ENCODE results near the gene FAXDC2. TPM values are rescaled to one million over a fixed set of nuclear protein-coding genes. Genes with fewer than 3 reads are reported as not detected.

The FAXDC2 gene
- total RNA-seq, 2 donors from 2014 or later, result 8.0 to 10.9 TPM

GRCh38 chr5:154830596-154830995, 19.8 kb downstream of the FAXDC2 start:
- no peaks in the 10 kb centered on the region for H3K36me3 ChIP-seq (replicated peaks in 1 of 2; ENCODE audit: insufficient read depth in 1 of 2, low read depth in 2 of 2)
- no peak overlapping the region for H3K27ac ChIP-seq
- WGBS, 2 donors, result 82 to 90% methylated on average over 4 of the region's 4 CpGs
- DNase-seq (no peak), ATAC-seq (no peak)
- H3K4me1 ChIP-seq, result peaks cover 12% of the 10 kb centered on the region
- TF ChIP-seq CTCF (IDR thresholded peaks at IDR 0.05) (no peak), POLR2A (IDR thresholded peaks at IDR 0.05) (no peak)
- no peaks in the 10 kb centered on the region for H3K27me3 ChIP-seq
- intact Hi-C loops (cut with DNase I), result no loop called here
- no peak overlapping the region for H3K4me3 ChIP-seq
- H3K9me3 ChIP-seq, result no peaks in the 10 kb centered on the region

DNA sequence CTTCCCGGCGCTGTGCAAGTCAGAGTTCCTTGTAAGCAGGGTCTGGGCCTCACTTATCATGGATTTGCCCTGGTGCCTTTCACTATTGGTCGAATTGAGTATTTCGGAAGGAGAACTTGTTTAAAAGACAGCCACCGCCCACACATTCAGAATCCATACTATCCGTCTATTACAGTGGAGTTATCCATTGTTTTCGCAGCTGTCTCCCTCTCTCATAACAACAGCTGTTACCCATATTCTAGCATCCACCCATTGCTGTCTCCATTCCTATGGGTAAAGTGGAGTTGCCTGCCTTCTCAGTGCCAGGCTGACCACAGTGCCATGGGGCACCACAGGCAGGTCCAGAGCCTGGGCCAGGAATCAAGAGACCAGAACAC, 20.2 kb downstream of the FAXDC2 start:
- Histone ChIP-seq H3K27me3 (no peaks in the 10 kb centered on the region), H3K4me1 (peaks cover 8% of the 10 kb centered on the region), H3K27ac (no peak overlapping the region), H3K4me3 (no peak overlapping the region), H3K9me3 (no peaks in the 10 kb centered on the region), H3K36me3 (replicated peaks in 1 of 2; ENCODE audit: insufficient read depth in 1 of 2, low read depth in 2 of 2) (no peaks in the 10 kb centered on the region)
- DNase-seq (no peak), ATAC-seq (no peak)
- WGBS, 2 donors, result 89 to 92% methylated on average over 7 of the region's 7 CpGs
- intact Hi-C loops (cut with DNase I), result no loop called here
- TF ChIP-seq CTCF (IDR thresholded peaks at IDR 0.05) (no peak), POLR2A (IDR thresholded peaks at IDR 0.05) (no peak)

- no peaks in the 10 kb centered on the region for H3K27me3 ChIP-seq
- no peaks in the 10 kb centered on the region for H3K9me3 ChIP-seq
- H3K4me3 ChIP-seq, result no peak overlapping the region
- WGBS, 2 donors, result 85 to 90% methylated on average over 4 of the region's 4 CpGs
- H3K27ac ChIP-seq, result no peak overlapping the region
- no peak for DNase-seq
- no peak for ATAC-seq
- H3K4me1 ChIP-seq, result peaks cover 3% of the 10 kb centered on the region
- intact Hi-C loops (cut with DNase I), result no loop called here
- no peak for TF ChIP-seq POLR2A (IDR thresholded peaks at IDR 0.05)
- TF ChIP-seq CTCF (IDR thresholded peaks at IDR 0.05), result no peak
- no peaks in the 10 kb centered on the region for H3K36me3 ChIP-seq (replicated peaks in 1 of 2; ENCODE audit: insufficient read depth in 1 of 2, low read depth in 2 of 2)
Measured at GRCh38 chr5:154829589-154830218, 20.7 kb downstream of the FAXDC2 start.

DNA sequence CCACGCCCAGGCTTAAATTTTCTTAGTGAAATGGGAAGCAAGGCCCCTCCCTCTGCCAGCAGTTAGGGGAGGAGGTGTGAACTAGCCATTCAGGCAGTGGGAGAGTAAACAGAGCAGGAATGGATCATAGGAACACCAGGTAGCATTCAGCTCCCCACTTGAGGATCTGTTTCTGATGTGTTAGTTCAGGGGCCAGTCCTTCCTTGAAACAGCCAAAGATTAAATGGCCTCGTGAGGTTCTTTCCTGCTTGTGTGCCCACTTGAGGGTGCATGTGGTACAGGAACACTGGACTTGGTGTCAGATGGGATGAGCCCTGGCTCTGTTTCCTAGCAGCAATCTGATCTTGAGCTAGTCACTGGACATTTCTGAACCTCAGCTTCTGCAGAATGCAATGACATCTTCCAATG, 21.2 kb downstream of the FAXDC2 start:
- Histone ChIP-seq H3K27ac (no peak overlapping the region), H3K27me3 (no peaks in the 10 kb centered on the region), H3K36me3 (replicated peaks in 1 of 2; ENCODE audit: insufficient read depth in 1 of 2, low read depth in 2 of 2) (no peaks in the 10 kb centered on the region), H3K9me3 (no peaks in the 10 kb centered on the region), H3K4me1 (no peaks in the 10 kb centered on the region), H3K4me3 (no peak overlapping the region)
- no peak for ATAC-seq
- no peak for DNase-seq
- intact Hi-C loops (cut with DNase I), result no loop called here
- TF ChIP-seq POLR2A (IDR thresholded peaks at IDR 0.05) (no peak), CTCF (IDR thresholded peaks at IDR 0.05) (no peak)
- 83 to 87% methylated on average over 1 to 2 of the region's 2 CpGs for WGBS, 2 donors

GRCh38 chr5:154824070-154824469, 26.3 kb downstream of the FAXDC2 start:
- intact Hi-C loops (cut with DNase I), result no loop called here
- peaks cover 0 to 6% of the 10 kb centered on the region in 2 donors for H3K36me3 ChIP-seq (replicated peaks in 1 of 2; ENCODE audit: insufficient read depth in 1 of 2, low read depth in 2 of 2)
- no peak overlapping the region for H3K27ac ChIP-seq
- WGBS, 2 donors, result 95 to 100% methylated on average over 2 of the region's 2 CpGs
- H3K27me3 ChIP-seq, result no peaks in the 10 kb centered on the region
- no peak for TF ChIP-seq CTCF (IDR thresholded peaks at IDR 0.05)
- TF ChIP-seq POLR2A (IDR thresholded peaks at IDR 0.05), result no peak
- peaks cover 4% of the 10 kb centered on the region for H3K4me1 ChIP-seq
- H3K9me3 ChIP-seq, result no peaks in the 10 kb centered on the region
- ATAC-seq (no peak), DNase-seq (no peak)
- no peak overlapping the region for H3K4me3 ChIP-seq

Measured in body of pancreas (tissue), 4 donors.